Heart right ventricle (tissue), 16 donors: ENCODE data around the gene SSTR5. TPM values are rescaled to one million over a fixed set of nuclear protein-coding genes. Genes with fewer than 3 reads are reported as not detected.

Source experiments
- ATAC-seq, 8 donors: fragments of 200-7000 bp; cut with Tn5 transposase; one replicate each; pipeline ENCODE4 v1.9.1; 2020; ENCODE audit warnings: mild to moderate bottlenecking in 8 of 8, moderate library complexity in 8 of 8, moderate number of reproducible peaks in 1 of 8
- DNase-seq, 2 donors: peaks; one replicate each; pipeline ENCODE4 v3.0.0-alpha.2; 2020
- H3K27ac ChIP-seq, 10 donors: fragments of 200-600 bp; sonication (generic) in 2 of 10; one replicate each; pipeline versions ENCODE4 v1.5.0 to v1.8.0; 2020 to 2022; ENCODE audit warnings: mild to moderate bottlenecking in 3 of 10
- H3K27me3 ChIP-seq, 7 donors: fragments of 200-600 bp; one replicate each; pipeline ENCODE4 v1.8.0; 2021 to 2022; ENCODE audit warnings: mild to moderate bottlenecking in 2 of 7
- H3K36me3 ChIP-seq, 9 donors: fragments of 200-600 bp; sonication (generic) in 1 of 9; one replicate each; pipeline versions ENCODE4 v1.5.0 to v1.8.0; 2020 to 2022; ENCODE audit warnings: mild to moderate bottlenecking in 2 of 9
- H3K4me1 ChIP-seq, 9 donors: fragments of 200-600 bp; sonication (generic) in 1 of 9; one replicate each; pipeline versions ENCODE4 v1.5.0 to v1.8.0; 2020 to 2022; ENCODE audit warnings: mild to moderate bottlenecking in 4 of 9
- H3K4me3 ChIP-seq, 10 donors: fragments of 200-600 bp; sonication (generic) in 2 of 10; one replicate each; pipeline versions ENCODE4 v1.5.0 to v1.8.0; 2020 to 2022; ENCODE audit warnings: mild to moderate bottlenecking in 7 of 10, moderate library complexity in 2 of 10
- H3K9me3 ChIP-seq, 11 donors: fragments of 200-600 bp in 10 of 11; sonication (generic) in 2 of 11; one replicate each; pipeline versions ENCODE4 v1.5.0 to v1.8.0; 2013 to 2022; ENCODE audit warnings: mild to moderate bottlenecking in 2 of 11, control low read depth in 1 of 11, moderate library complexity in 1 of 11
- CTCF ChIP-seq, 9 donors: fragments of 200-600 bp; sonication (generic) in 2 of 9; IDR thresholded peaks; one replicate each; pipeline versions ENCODE4 v1.5.0 to v1.8.0; 2021 to 2022; ENCODE audit warnings: antibody characterized with exemption in 9 of 9, mild to moderate bottlenecking in 5 of 9, moderate library complexity in 1 of 9
- WGBS, 2 donors: extraction: QIAGEN DNeasy Blood & Tissue Kit; methylation state at CpG; one replicate each; pipeline ENCODE4 v1.1.7; 2013; ENCODE audit warnings: inconsistent platforms in 1 of 2; 5-methylcytosine and 5-hydroxymethylcytosine counted together
- intact Hi-C, 10 donors: fragments of 100-400 bp; cut with DNase I; formaldehyde crosslinking; loops; one replicate each; pipeline versions ENCODE4 v1.11.1 to v1.14.2; 2022
- polyA plus RNA-seq, 2 donors: library from polyadenylated mRNA; stranded (reverse); fragments of 200-250 nt; gene quantifications; one replicate each; pipeline ENCODE4 v1.2.3, GENCODE V29; 2013
- total RNA-seq, 10 donors: library from RNA; stranded (reverse); fragmentation: NEBNext Ultra II Directional in 3 of 10; extraction: Animal tissue kit (Norgen Biotek cat#: 25700) in 3 of 10; gene quantifications; one replicate each; pipeline versions ENCODE4 v1.2.1 to v1.2.4, GENCODE V29; 2021 to 2023
- donor health status: Arrhythmogenic right ventricular cardiomyopathy.
- donor health status: ischemic (EF 13 %, LVEDD 7.1; RV severe dilation, severe dysfunction).
- donor health status: healthy with polysubstance abuse.
- donor health status: DM: no; HTN: yes; CAD: no.
- donor health status: DM: no; HTN: no; CAD: no.
- donor health status: ischemic (EF 25% LVEDD 6.9; RV normal size, moderate dysfunction).
- donor health status: ischemic (EF 25% LVEDD 5.7; RV mildly dilated, moderate dysfunction).
- donor health status: healthy.
- donor health status: DM: yes; HTN: yes; CAD: no.
- donor health status: Ischemic cardiomyopathy.
- donor health status: ischemic (EF 35%, LVEDD 5.7; RV mildly dilated, moderate dysfunction).
- donor health status: nonischemic (EF 11% LVEDD 7.7; RV severe dilation, severe dysfunction).
- donor health status: DM: yes; HTN: yes; CAD: no.
- donor health status: PGD.
- donor health status: ischemic (EF 29% LVEDD 5.4; RV normal size, mild dysfunction).
- donor health status: nonischemic (EF 23%, LVEDD 6.1; RV moderate dilation, normal function).

SSTR5 gene
- total and polyA plus RNA-seq, 12 donors, result 0.39 to 32.0 (median 5.4) TPM

GRCh38 chr16:1047801-1048200 lies 24.7 kb upstream of the SSTR5 start:
- Histone ChIP-seq H3K9me3 (no peaks in the 10 kb centered on the region), H3K4me3 (no peak overlapping the region), H3K36me3 (no peaks in the 10 kb centered on the region), H3K4me1 (peaks cover 3 to 34% (median 10%) of the 10 kb centered on the region in 9 donors), H3K27ac (no peak overlapping the region), H3K27me3 (peaks cover 11 to 70% (median 58%) of the 10 kb centered on the region in 7 donors)
- ATAC-seq (peak in 1 of 8 donors; percentile 3), DNase-seq (no peak)
- 74 to 75% methylated on average over 16 of the region's 16 CpGs for WGBS, 2 donors
- intact Hi-C loops, result no loop called here
- no peak for TF ChIP-seq CTCF (IDR thresholded peaks at IDR 0.05)

DNA sequence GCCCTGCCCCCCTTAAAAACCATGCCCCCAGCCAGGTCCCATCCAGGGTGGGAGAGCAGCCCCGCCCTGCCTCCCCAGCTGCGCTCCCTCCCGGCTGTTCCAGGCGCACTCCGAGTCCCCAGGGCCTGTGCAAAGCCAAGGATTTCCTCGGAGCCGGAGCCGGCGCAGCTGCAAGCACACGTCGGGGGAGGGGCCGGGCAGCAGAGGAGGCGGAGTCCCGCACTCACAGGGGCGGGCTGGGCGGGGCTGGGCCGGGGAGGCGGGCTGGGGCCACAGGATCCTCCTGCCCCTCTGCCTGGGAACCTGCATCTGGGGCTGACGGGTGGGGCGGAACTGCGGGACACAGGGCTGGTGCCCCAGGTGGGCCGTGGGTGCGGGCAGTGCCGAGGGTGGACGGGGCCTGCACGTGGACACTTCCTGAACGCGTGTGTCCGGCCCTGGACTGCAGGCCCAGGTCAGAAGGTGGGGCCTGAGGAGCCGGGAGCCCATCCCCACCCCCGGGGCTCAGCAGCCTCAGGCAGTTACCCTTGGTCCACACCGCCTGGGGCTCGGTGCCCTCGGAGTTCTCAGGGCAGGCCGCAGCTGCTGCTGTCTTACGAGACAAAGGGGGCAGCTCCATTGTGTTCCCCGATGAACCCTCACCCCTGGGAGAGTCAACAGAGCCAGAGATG lies 24.0 kb upstream of the SSTR5 start:
- peaks cover 3 to 34% (median 10%) of the 10 kb centered on the region in 9 donors for H3K4me1 ChIP-seq
- TF ChIP-seq CTCF (IDR thresholded peaks at IDR 0.05), result no peak
- peaks cover 11 to 75% (median 56%) of the 10 kb centered on the region in 7 donors for H3K27me3 ChIP-seq
- no peak overlapping the region for H3K27ac ChIP-seq
- peak; percentile 19 to 83 (median 80) for ATAC-seq
- intact Hi-C loops, result no loop called here
- WGBS, 2 donors, result 20 to 21% methylated on average over 37 of the region's 37 CpGs
- peak; percentile 71 to 80 for DNase-seq
- H3K9me3 ChIP-seq, result no peaks in the 10 kb centered on the region
- no peak overlapping the region for H3K4me3 ChIP-seq
- H3K36me3 ChIP-seq, result no peaks in the 10 kb centered on the region

DNA sequence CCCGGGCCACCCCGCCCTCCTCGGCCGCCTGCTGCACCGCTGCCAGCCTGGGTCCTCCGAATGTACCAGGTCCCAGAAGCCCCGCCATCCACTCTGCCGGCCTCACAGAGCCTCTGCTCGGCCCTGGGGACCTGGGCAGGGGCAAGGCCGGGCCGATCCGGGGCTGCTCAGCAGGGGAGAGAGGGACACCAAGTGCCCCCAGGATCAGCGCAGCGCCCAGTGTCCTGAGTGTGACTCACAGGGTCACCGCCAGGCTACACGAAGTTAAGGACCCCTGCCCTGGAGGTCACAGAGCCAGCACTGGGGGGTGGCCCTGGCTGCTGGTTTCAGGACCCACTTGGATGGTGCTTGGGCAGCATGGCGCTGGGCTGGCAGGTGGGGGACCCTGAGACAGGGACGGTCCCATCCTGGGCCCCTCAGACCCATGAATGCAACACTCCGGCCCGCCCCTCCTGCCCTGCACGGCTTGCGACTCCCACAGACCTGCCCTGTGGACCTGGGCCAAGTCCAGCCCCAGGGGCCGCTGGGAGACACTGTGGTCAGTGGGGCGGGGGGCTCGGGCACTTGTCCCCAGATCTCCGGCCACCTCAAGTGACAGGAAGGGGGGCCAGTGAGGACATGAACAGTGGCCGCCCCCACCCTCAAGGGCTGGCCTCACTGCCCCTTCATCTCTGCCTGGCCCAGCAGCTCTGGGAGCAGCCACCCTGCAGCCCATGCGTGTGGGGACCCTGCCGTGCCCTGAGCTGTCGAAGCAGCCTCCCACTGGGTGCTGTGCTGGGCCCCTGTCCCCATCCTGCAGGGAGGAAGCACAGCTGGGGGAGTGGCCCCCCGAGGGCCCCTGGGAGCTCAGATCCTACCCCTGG lies 23.2 kb upstream of the SSTR5 start:
- Histone ChIP-seq H3K4me1 (peaks cover 3 to 27% (median 10%) of the 10 kb centered on the region in 9 donors), H3K27me3 (peaks cover 4 to 74% (median 52%) of the 10 kb centered on the region in 7 donors), H3K36me3 (no peaks in the 10 kb centered on the region), H3K9me3 (no peaks in the 10 kb centered on the region), H3K27ac (no peak overlapping the region), H3K4me3 (no peak overlapping the region)
- ATAC-seq (no peak), DNase-seq (no peak)
- TF ChIP-seq CTCF (IDR thresholded peaks at IDR 0.05), result no peak
- 79 to 80% methylated on average over 29 to 31 of the region's 31 CpGs for WGBS, 2 donors
- intact Hi-C loops, result no loop called here

DNA sequence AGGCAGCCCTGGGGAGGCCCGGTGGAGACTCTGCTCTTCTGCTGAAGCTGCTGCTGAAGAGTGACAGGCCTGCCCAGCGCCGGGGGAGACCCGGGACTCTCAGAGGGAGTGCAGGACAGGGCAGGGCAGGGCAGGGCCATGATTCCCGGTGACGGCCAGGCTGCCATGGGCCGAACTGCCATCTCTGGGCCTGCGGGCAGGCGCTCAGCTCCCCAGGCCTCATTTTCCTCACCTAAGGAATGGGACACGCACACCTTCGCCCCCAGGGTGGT lies 22.6 kb upstream of the SSTR5 start:
- Histone ChIP-seq H3K9me3 (no peaks in the 10 kb centered on the region), H3K36me3 (no peaks in the 10 kb centered on the region), H3K27ac (no peak overlapping the region), H3K27me3 (peaks cover 0 to 72% (median 52%) of the 10 kb centered on the region in 7 donors), H3K4me1 (peaks cover 3 to 27% (median 10%) of the 10 kb centered on the region in 9 donors), H3K4me3 (no peak overlapping the region)
- ATAC-seq, result no peak
- no peak for TF ChIP-seq CTCF (IDR thresholded peaks at IDR 0.05)
- no peak for DNase-seq
- intact Hi-C loops, result loop anchor here in 3 of 10 donors (5.0 to 10.0 kb wide), 3 partner anchors 238 to 338 kb away; partner anchors contain the start of gene METRN (in 2 of the 3)
- 76 to 77% methylated on average over 11 of the region's 11 CpGs for WGBS, 2 donors
